Thyroid gland (tissue), 4 donors: ENCODE measurements around the gene SIRPA. TPM values are rescaled to one million over a fixed set of nuclear protein-coding genes. Genes with fewer than 3 reads are reported as not detected.
A peak's percentile ranks its signal among the peaks of the same experiment; 100 is the strongest.

Source experiments
- DNase-seq, 2 donors: peaks; one replicate each; pipeline ENCODE4 v3.0.0-alpha.2; 2019
- H3K27ac ChIP-seq, 3 donors: fragments of 200-600 bp; sonication (generic); 1 replicate in 2 of 3; 2 replicates in 1 of 3; pipeline ENCODE4 v1.5.1; 2016 to 2019; ENCODE audit warnings: mild to moderate bottlenecking in 1 of 3, moderate library complexity in 1 of 3
- H3K27me3 ChIP-seq: fragments of 200-600 bp; sonication (generic); one replicate; pipeline ENCODE4 v1.5.1; 2019
- H3K36me3 ChIP-seq, 2 donors: fragments of 200-600 bp; sonication (generic); one replicate each; pipeline ENCODE4 v1.5.1; 2016 to 2019
- H3K4me1 ChIP-seq, 2 donors: fragments of 200-600 bp; sonication (generic); one replicate each; pipeline ENCODE4 v1.5.1; 2017 to 2019
- H3K4me3 ChIP-seq, 3 donors: fragments of 200-600 bp; sonication (generic); replicated peaks in 1 of 3; 1 replicate in 2 of 3; 2 replicates in 1 of 3; pipeline ENCODE4 v1.5.1; 2016; ENCODE audit warnings: mild to moderate bottlenecking in 1 of 3
- H3K9me3 ChIP-seq: fragments of 200-600 bp; sonication (generic); one replicate; pipeline ENCODE4 v1.5.1; 2017
- POLR2A ChIP-seq, 2 donors: fragments of 450-650 bp; IDR thresholded peaks; one replicate each; pipeline ENCODE4 v1.6.1; 2017; ENCODE audit warnings: antibody characterized with exemption in 2 of 2, mild to moderate bottlenecking in 2 of 2, moderate library complexity in 1 of 2
- WGBS, 2 donors: methylation state at CpG; one replicate each; pipeline ENCODE4 v1.1.5; 2017; 5-methylcytosine and 5-hydroxymethylcytosine counted together
- intact Hi-C: fragments of 100-400 bp; cut with DNase I; formaldehyde crosslinking; loops from one replicate; pipeline ENCODE4 v1.15.1; 2023
- total RNA-seq, 4 donors: library from RNA; depleted of rRNA; stranded (reverse); fragments of >200 nt; gene quantifications; one replicate each; pipeline ENCODE4 v1.2.3, GENCODE V29; 2016
- TF ChIP-seq, protein P1 (sequence below), 6 experiments: fragments of 200-600 bp in 3 of 6; fragments of 450-650 bp in 3 of 6; sonication (generic) in 3 of 6; IDR thresholded peaks; one replicate each; pipeline ENCODE4 v1.5.1; 2016 to 2019; ENCODE audit warnings: antibody characterized with exemption in 6 of 6, mild to moderate bottlenecking in 2 of 6, inconsistent platforms in 1 of 6, moderate library complexity in 1 of 6

Gene SIRPA
- total RNA-seq, 4 donors from 2014 or later = 14.1 to 35.1 (median 25.4) TPM

DNA sequence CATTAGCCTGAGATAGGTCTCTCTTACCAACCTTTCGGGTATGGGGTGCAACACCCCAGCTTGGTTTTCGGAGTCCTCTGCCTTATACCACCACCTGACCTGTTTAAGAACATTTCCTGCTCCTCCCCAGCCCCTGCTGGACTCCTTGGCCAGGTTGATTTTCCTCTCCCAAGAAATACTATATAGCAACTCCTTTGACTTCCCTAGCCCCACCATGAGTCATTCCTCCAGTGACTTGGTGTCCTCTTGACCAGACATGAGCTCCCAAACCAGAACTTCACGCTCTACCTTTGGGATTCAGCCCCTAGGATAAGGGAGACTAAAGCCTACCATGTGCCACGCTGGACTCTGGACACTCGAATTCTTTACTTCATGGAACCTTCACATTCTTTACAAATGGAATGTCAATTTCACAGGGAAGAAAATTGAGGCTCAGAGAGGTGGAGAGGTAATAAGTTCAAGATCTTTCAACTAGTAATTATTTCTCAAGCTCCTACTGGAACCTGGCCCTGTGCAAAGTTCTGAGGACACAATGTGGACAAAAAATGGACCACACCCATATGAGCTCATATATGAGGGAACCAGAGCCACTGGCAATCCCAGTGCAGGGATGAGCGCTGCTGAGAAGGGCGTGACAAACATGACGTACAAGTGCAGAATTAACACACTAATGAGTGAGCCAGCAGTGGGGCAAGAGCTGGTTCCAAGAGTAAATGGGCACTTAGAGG lies 48.2 kb downstream of the SIRPA start:
- intact Hi-C loops = no loop called here
- Histone ChIP-seq H3K27ac (no peak overlapping the region), H3K4me3 (no peak overlapping the region), H3K27me3 (no peaks in the 10 kb centered on the region), H3K9me3 (no peaks in the 10 kb centered on the region), H3K4me1 (peaks cover 6 to 16% of the 10 kb centered on the region in 2 donors), H3K36me3 (no peaks in the 10 kb centered on the region)
- TF ChIP-seq POLR2A (IDR thresholded peaks at IDR 0.05) = no peak
- TF ChIP-seq, protein P1, sequence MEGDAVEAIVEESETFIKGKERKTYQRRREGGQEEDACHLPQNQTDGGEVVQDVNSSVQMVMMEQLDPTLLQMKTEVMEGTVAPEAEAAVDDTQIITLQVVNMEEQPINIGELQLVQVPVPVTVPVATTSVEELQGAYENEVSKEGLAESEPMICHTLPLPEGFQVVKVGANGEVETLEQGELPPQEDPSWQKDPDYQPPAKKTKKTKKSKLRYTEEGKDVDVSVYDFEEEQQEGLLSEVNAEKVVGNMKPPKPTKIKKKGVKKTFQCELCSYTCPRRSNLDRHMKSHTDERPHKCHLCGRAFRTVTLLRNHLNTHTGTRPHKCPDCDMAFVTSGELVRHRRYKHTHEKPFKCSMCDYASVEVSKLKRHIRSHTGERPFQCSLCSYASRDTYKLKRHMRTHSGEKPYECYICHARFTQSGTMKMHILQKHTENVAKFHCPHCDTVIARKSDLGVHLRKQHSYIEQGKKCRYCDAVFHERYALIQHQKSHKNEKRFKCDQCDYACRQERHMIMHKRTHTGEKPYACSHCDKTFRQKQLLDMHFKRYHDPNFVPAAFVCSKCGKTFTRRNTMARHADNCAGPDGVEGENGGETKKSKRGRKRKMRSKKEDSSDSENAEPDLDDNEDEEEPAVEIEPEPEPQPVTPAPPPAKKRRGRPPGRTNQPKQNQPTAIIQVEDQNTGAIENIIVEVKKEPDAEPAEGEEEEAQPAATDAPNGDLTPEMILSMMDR (IDR thresholded peaks at IDR 0.05) = no peak
- 86% methylated on average over 8 of the region's 8 CpGs for WGBS, 2 donors
- DNase-seq = peak in 1 of 2 donors; percentile 17

DNA sequence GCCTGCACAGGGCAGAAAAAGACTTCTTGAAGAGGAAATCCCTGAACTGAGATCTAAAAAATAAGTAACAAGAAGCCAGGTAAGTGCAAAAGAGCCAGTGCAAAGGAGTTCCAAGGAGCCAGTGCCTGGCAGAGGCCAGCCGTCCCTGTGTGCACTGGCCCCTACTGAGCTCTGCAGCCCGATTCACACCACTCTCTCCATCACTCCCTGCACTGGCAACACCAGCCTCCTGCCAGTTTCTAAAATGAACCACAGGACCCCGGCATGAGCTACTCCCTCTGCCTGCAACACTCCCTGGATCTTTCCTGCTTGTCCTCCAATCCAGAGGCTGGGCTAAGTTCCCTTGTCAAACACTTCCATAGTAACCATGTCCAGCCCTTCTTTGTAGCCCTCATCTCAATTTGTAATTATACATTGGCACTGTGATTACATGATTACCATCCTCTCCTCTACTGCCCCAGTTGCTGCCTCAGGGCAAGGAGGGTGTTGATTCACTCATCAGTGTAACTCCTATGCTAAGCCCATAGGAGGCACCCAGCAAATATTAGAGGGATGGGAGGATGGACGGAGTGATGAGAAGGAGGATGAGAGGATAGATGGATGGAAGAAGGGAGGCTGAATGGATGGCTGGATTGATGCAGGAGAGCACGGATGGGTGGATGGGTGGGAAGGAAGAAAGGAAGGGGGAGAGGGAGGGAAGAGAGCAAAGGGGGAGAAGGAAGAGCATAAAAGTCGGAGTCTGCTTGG lies 49.3 kb downstream of the SIRPA start:
- Histone ChIP-seq H3K36me3 (no peaks in the 10 kb centered on the region), H3K4me1 (peaks cover 9 to 19% of the 10 kb centered on the region in 2 donors), H3K27me3 (no peaks in the 10 kb centered on the region), H3K9me3 (no peaks in the 10 kb centered on the region), H3K27ac (no peak overlapping the region), H3K4me3 (no peak overlapping the region)
- no peak for DNase-seq
- TF ChIP-seq POLR2A (IDR thresholded peaks at IDR 0.05) = no peak
- TF ChIP-seq, protein P1 (IDR thresholded peaks at IDR 0.05) = no peak
- intact Hi-C loops = no loop called here
- WGBS, 2 donors = 75 to 77% methylated on average over 6 of the region's 6 CpGs

GRCh38 chr20:1945134-1945618 lies 50.0 kb downstream of the SIRPA start:
- no peaks in the 10 kb centered on the region for H3K27me3 ChIP-seq
- no peak overlapping the region for H3K27ac ChIP-seq
- peak; percentile 14 for DNase-seq
- 64 to 82% methylated on average over 8 to 9 of the region's 9 CpGs for WGBS, 2 donors
- no peaks in the 10 kb centered on the region for H3K9me3 ChIP-seq
- intact Hi-C loops = no loop called here
- TF ChIP-seq, protein P1 (IDR thresholded peaks at IDR 0.05) = no peak
- no peak for TF ChIP-seq POLR2A (IDR thresholded peaks at IDR 0.05)
- H3K4me1 ChIP-seq = peaks cover 13 to 23% of the 10 kb centered on the region in 2 donors
- H3K36me3 ChIP-seq = no peaks in the 10 kb centered on the region
- no peak overlapping the region for H3K4me3 ChIP-seq

GRCh38 chr20:1945660-1946059 lies 50.5 kb downstream of the SIRPA start:
- WGBS, 2 donors = 69 to 72% methylated on average over 7 of the region's 7 CpGs
- intact Hi-C loops = no loop called here
- no peaks in the 10 kb centered on the region for H3K27me3 ChIP-seq
- TF ChIP-seq POLR2A (IDR thresholded peaks at IDR 0.05) = no peak
- TF ChIP-seq, protein P1 (IDR thresholded peaks at IDR 0.05) = no peak
- no peak for DNase-seq
- no peaks in the 10 kb centered on the region for H3K9me3 ChIP-seq
- no peak overlapping the region for H3K27ac ChIP-seq
- peaks cover 13 to 23% of the 10 kb centered on the region in 2 donors for H3K4me1 ChIP-seq
- no peak overlapping the region for H3K4me3 ChIP-seq
- H3K36me3 ChIP-seq = no peaks in the 10 kb centered on the region

DNA sequence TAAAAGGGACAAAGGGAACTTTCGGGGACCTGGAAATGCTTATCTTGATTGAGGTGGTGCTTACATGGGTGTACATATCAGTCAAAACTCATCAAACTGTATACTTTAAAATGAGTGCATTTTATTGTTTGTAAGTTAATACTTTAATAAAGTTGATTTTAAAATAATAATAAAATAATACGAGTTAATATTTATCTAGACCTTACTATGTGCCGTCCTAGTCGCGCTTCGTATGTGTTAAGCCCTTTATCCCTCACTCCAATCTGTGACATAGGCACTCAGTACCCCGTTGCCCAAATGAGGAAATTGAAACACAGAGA lies 51.2 kb downstream of the SIRPA start:
- WGBS, 2 donors = 48 to 58% methylated on average over 7 of the region's 7 CpGs
- Histone ChIP-seq H3K27me3 (no peaks in the 10 kb centered on the region), H3K9me3 (no peaks in the 10 kb centered on the region), H3K36me3 (no peaks in the 10 kb centered on the region), H3K4me3 (no peak overlapping the region), H3K4me1 (peaks cover 13 to 23% of the 10 kb centered on the region in 2 donors), H3K27ac (no peak overlapping the region)
- intact Hi-C loops = no loop called here
- TF ChIP-seq, protein P1 (IDR thresholded peaks at IDR 0.05) = no peak
- no peak for TF ChIP-seq POLR2A (IDR thresholded peaks at IDR 0.05)
- DNase-seq = no peak
